GM21423 (cell line): Measurements from ENCODE around the gene PASK.

Source experiments
- ATAC-seq: cut with Tn5 transposase; IDR thresholded peaks from one replicate; pipeline ENCODE4 v1.9.1; 2021; ENCODE audit warnings: mild to moderate bottlenecking, moderate library complexity; ENCODE audit not compliant: unreplicated experiment

PASK gene

DNA sequence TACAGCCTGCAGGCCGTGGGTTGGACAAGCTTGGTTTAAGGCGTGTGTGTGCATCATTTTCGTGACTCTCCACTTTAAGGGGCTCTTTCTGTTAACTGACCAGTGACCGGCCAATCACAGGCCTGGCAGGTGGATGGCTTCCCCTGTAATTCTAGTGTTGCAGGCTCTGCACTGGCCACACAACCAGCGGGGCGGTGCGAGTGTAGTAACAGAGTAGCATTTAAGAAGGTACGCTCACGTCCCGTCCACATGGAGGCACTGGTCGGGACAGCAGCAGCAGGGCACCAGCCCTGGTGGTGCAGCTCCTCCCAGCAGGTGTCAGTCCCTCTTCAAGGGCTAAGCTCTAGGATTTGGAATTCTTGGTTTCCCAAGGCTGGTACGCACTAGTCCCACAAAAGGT, 31.2 kb upstream of the PASK start:
- ATAC-seq, result no peak

DNA sequence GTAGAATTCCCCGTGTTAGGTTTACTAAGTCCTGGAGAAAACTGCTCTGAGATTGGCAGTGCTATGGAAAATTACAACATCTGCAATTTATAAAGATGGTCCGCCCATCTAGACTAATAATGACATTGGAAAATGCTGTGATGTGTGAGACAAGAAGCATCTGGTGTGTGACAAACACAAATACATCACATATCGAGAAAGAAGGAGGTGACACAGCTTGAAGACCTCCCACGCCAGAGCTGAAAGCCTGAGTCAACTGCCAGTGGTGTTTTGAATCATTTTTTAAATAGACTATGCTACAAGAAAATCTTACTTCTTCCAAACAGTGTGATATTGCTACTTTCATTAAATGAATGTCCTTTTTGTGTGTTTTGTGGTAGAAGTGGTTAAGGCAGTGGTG, 30.6 kb upstream of the PASK start:
- no peak for ATAC-seq

DNA sequence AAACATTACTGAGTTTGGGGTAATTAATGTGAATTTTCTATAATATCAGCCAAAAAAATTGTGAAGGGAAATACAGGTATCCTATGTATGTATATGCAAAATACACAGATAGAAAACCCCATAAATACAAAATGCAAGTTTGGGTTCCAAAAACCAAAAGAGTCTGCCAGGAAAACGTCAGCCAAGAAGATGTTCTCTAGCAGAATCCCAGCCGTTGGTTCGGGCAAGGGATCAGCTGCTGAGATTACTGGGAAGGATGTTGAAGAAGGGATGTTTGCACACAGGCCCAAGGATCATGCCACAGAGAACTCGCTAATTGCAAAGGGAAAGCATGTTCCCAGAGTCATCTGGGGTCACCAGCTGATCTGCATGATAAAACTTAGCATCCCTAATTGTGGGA, 29.7 kb upstream of the PASK start:
- no peak for ATAC-seq

DNA sequence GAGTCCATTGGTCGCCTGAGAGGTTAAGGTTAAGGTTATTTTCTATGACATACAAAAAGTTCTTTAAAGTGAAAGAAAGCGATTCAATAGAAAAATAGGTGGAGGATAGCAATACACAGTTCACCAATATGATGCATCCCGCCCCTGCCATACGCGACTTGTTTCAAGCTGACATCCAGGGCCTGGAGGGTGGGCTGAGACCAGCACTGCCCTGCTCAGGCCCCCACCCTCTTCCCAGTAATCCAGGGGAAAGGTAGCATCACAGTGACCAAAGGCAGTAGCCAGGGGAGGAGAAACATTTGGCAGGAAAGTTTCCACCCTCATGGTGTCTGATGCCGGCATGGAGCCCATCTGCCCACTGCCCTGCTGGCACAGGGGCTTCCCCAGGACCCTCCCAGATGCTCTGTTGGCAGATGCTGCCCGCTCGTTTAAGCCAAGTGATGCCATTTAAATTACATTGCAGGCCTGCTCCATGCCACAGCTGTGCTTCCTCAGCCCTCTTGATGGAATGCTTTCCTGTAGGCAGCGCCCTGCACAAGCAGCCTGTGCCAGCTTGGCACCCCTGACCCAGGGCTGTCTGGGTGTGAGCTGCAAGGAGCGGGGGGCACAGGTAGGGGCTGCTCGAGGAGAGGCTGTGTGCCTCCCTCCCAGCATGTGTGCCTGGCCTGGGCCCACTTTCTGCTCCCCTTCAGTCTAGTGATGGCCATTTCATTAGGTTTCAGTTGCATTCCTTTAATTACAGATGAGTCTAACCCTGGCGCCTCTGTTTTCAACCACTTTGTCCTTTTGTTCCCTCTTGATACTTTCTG, 28.5 kb upstream of the PASK start:
- no peak for ATAC-seq

DNA sequence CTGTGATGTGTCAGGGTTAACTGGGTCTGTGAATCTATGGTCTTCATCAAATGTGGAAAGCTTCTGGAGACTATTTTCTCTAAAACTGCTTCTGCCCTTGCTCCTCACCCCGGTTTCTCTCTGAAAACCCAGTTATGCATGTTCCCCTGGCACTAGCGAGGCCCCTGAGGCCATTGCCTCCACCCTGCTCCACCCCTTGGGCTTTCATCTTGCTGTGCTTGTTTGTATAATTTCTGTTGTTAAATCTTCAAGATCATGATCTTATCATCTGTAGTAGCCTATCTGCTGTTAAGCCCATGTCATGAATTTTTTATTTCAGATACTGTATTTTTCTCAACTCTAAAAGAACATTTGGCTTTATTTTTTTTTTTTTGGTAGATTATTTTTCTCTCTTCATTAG, 24.3 kb upstream of the PASK start:
- ATAC-seq, result no peak

DNA sequence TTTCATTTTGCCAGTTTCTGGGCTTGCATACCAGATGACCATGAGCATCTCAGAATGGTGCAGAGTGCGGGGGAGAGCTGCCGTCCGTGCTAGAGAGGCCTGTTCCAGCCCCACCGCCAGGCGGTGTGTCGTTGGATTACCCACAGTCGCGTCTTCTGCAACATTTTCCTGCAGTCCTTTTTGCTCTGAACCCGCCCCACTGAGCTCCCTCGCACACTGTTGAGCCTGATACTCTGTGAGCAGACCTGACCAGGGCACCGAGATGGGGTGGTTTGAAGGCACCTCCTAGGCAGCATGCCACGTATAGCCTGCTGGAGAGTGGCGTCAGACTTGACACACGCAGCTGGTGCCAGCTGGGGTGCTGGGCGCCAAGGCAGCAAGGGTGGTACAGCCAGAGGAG, 19.1 kb upstream of the PASK start:
- ATAC-seq, result no peak

DNA sequence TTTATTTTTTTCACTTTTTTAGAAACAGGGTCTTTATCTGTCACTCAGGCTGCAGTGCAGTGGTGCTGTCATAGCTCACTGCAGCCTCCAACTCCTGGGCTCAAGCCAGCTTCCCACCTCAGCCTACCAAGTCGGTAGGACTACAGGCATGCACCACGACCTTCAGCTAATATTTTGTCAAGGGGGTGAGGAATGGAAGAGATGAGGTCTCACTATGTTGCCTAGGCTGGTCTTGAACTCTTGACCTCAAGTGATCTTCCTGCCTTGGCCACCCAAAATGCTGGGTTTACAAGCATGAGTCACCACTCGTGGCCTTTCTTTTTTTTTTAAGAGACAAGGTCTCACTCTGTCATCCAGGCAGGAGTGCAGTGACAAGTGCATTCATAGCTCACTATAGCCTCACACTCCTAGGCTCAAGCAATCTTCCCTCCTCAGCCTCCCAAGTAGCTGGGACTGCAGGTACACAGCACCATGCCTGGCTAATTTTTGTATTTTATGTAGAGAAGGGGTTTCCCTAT, 14.4 kb upstream of the PASK start:
- ATAC-seq, result no peak

DNA sequence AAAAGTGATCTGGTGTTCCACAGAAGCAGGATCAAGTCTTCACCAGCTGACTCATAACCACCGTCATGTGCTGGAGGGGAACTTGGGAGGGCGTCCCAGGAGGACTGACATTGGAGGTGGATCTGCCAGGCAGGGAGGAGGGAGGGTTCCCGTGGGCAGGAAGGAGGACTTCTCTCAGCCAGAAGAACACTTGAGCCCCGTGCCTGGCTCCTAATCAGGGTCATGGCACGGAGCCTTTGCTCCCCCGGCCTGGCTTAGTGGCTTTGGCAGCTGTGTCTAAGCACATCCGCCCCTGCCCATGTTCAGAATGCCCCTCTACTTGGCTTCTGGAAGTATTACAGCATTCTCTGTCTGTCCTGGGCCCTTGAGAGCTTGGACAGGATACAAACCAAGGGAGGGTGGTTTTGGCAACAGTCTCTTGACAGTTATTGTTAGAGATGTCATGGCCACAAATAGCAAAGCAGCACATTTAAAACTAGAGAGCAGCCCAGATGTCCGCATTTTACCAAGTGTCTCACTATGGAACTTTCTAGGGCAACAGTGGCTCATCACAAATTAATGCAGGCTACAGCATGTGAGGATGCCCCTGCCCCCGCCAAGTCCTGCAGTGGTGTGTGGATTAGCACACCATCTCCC, 12.5 kb upstream of the PASK start:
- no peak for ATAC-seq

DNA sequence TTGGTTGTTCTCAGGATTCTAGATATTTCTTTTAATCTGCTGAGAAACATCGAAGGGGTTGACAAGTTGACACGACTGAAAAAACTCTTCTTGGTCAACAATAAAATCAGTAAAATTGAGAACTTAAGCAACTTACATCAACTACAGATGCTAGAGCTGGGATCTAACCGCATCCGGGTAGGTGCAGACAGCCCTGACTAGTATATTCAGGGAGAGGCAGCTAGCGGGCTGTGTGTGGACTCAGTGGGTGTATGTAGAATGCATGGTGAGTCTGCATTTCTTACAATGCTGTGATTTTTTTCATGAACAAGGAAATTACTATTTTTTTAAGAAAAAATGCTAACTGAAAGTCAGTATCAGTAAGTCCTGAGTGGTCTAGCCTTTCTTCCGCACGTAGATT, 11.0 kb upstream of the PASK start:
- no peak for ATAC-seq

DNA sequence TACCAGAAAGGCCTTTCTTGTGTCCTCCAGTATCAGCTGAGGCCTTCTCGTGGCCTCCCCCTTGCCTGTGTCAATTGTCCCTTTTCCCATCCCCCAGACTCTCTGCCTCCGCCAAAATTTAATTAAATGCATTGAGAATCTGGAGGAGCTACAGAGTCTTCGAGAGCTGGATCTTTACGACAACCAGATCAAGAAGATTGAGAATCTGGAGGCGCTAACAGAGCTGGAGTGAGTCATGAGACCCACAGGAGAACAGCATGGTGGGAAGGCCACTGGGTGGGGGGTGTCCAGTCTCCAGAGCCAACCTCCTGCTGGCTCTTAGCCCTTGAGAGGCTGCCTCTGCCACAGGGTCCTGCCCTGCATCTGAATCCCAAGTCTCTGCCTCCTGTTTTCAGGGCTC, 9.8 kb upstream of the PASK start:
- ATAC-seq, result no peak

DNA sequence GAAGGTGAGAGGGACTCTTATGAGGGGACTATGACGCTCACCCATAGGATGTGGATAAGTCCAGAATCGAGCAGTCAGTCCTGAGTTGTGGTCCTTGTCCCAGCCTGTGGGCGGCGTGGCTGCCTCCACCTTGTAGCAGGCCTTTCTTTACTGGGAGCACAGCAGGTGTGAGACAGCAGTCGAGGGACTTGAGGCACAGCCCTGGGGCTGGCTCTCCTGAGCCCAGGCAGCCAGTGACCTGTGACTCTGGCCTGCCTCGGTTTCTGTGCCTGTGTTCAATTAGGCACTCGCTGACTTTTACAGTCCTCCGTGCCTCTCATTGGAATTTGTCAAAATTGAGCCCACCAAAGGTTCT, 9.3 kb upstream of the PASK start:
- no peak for ATAC-seq

DNA sequence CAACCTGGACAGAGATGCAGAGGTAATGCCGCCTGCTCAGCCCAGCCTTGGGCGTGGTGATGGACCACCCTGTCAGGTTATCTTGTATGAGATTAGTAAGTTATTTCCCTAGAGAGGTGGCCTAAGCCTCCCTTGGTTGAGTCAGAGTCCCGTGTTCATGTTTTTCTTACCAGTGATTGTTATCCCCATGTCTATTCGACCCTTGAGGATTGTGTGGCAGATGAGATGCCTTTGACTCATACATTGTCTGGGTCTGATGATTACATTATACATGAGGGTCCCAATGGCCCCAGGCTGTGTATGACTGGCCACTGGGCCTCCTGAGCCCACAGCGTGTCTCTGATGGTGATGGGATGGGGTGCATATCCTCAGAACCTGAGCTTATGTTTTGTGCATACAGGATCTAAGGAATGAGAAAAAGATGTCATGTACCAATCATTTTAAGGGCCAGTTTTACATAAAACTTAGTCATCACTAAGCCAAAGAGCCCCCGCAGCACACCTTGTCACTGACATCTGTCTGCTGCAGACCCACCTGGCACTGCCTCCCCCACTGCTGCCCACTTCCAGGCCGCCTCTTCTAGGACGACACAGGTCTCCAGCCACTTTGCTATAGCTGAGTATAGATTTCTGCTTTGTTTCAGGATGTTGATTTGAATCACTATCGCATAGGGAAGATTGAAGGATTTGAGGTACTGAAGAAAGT, 8.7 kb upstream of the PASK start:
- no peak for ATAC-seq

DNA sequence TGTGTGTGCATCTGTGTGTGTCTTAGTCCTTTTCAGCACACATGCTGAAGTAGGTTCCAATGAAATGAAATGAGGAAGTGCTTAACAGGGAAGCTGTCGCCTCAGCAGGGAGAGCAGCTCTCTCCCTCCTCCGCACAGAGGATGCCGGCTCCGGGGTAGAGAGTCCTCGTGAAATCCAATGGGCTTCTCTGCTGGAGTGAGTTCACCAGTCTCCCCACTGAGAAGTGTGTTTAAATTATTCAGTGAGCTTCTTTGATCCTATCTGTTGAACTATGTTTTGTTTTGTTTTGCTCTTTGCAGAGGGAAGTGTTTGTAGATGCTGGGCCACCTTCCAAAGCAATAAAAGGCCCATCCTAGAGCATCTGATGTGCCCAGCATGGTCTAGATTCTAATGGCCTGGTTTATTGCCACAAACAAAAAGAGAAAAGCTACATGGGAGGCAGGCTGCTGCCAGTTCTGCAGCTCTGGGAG, 7.7 kb upstream of the PASK start:
- ATAC-seq, result no peak

DNA sequence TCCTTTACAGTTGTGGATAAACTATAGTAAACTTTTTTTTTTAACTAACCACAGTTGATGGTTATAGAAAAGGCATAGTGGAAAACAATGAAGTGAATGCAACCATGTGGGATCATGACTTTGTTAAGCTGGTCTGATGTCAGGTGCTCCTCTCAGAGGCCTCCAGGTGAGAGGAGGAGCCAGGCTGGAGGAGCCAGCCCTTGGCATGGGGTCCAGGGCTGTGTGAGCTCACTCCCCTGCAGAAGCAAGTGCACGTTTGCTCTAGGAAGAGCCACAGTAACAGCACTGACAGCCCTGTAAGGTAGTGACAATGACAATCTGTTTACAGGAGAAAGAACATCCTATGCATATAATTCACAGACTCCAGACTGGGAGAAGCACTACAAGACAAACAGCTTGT, 6.7 kb upstream of the PASK start:
- no peak for ATAC-seq

DNA sequence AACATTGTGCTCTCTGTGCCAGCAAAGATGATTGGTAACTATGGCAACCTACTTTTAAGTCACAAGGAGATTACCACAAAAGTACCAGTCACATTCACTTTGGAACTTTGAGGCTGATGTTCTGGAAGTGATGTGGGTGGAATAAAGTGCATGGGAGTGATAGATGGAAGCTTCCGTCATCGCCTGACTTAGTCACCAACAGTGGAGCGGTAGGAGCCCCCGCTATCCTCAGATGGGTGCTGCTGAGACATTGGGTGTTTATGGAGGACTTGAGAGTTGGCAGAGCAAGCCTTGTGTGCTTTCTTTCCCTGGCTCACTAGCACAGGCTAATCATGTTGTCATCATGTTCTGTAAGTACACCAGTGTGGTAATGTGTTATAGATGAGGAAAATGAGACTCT, 5.6 kb upstream of the PASK start:
- ATAC-seq, result no peak

DNA sequence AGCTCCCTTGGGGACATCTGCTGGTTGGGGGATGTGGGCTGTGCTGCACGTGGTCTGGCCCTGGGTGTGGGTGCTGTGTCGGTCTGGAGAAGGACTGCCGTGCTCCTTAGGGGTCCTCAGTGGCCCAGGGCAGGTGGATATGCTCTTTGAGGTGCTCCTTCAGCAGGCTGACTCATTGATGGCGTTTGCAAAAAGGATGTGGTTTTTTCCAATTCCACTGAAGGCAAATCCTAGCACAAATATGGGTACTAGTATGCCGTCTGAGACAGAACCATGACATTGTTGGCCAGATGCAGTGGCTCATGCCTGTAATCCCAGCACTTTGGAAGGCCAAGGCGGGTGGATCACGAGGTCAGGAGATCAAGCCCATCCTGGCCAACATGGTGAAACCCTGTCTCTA, 4.3 kb upstream of the PASK start:
- no peak for ATAC-seq

DNA sequence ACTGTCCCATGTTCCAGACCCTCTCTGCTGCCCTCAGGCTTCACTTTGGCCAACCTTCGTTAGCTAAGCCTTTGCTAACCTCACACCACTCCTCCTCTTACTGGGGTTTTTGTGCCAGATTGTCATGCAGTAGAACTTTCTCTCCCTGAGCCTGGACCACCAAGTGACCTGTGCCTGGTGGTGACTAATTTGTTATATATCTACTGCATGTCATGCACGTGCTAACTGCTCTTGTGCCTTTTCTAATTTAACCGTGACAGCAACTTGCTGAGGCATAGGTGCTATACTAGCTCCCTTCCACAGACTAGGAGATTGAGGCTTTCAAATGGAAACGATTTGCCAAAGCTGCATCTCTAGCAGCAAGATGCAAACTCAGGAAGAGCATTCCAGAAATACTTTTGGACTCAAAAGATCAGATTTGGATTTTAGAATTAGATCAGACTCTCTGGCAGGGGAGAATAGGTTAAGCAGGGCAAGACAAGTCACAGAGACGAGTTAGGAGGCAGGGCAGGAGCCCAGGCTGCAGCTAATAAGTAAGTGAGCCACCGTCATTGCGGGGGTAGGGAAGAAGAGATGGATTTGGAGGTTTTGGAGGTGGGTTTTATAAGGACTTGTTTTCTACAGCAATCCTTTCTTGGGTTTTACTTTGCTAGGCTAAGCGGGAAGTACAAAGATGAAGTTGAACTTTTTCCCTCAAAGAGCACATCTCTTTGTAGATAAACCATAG, 2.8 kb upstream of the PASK start:
- no peak for ATAC-seq

DNA sequence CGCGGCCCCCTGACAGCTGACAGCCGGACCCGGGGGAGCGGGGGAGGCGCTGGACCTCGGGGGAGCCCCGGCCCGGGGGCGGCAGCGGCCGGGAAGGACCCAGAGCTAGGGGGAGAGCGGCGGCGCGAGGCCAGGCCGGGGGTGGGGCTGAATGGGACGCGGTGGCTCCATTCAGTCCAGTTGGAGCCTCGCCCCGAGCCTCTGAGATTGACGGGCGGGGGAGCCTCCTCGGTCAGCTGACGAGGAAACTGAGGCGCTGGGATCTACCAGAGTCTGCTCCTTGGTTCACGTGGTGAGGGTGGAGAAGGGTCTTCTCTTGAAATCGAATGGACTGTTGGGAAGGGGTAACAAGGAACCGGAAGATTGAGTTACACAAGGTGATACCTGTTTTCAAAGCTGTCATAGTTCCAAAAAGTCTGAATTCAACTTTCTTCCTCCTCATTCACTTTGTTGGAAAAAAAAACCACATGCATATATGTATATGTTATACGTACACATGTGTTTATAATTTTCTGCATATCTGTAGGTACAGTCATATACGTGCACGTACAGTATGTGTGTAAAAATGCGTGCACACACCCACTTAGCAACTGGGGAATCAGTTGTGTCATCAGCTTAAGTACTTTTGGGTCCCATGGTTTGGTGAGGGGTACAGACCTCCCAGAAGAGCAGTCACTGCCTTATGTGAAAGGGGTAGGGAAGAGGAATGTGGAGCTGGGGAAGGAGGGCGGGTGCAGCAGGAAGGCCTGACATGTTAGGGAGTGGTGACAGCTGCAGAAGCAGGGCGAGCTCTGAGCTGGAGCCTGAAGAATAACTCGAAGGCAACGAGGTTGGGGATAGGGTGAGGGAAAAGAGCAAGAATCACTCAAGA, 1.6 kb upstream of the PASK start:
- no peak for ATAC-seq

DNA sequence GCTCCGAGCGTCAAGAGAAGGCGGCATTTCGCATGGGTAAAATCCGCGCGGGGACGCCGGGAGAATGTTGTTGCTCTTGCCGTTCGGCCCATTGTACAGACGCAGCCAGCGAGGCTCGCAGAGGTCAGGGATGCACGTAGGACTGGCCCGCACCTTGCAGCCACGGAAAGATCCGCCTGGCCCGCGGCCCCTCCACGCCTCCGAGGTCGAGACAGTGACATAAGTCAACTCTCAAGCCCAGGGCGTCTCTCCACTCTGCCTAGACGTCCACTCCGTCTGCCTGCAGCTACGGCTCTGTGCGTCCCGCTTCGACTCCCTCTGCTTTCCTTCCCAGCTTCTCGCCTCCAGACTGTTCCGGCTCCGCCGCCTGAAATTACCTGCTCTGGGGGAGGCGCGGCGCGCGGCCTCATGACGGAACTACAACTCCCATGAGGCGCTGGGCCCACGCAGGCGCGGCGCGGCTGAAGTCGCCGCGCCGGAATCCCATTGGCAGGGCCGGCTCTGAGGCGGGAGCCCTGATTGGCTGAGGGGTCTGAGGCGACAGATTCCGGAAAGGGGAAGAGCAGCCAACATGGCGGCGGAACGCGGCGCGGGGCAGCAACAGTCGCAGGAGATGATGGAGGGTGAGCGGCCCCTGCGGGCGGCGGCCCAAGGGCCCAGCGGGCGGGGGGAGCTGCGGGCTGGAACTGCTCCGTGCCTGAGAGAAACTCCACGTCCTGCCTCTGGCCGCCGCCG, 820 bp upstream of the PASK start, which contains the start of gene PPP1R7:
Gene PPP1R7, plus strand, starts transcription at position 543 of the 735 bp plus-strand sequence. Its CDS starts 29 bp downstream, at position 572.
- ATAC-seq, result peak; percentile 67

DNA sequence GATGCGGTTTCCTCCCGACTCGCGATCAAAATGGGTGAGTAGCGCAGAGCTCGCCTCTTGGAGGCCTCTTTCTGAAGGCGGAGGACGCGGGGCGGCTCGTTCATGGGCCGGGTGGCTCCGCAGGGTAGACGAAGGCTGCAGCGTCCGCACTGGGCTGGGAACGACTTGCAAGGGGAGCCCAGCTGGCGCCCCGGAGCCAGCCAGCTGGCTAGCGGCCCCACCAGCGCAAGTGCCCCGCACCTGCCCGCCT, 328 bp upstream of the PASK start:
- peak; percentile 12 for ATAC-seq
